Bronchial epithelial cell (primary cell): ENCODE results near the gene FUS. TPM values are rescaled to one million over a fixed set of nuclear protein-coding genes. Genes with fewer than 3 reads are reported as not detected.
"Not testable (repeated sequence)": the region's sequence is repeated elsewhere in the genome, so short reads cannot be mapped to it uniquely, and the experiment has no call there.

Experiments
- DNase-seq: peaks from one replicate; pipeline ENCODE4 v3.0.0-alpha.2; 2010; ENCODE audit warnings: low read depth
- FAIRE-seq: peaks from 2 replicates; lab custom pipeline; 2011; peaks lifted over from hg19 to GRCh38; lab: Jason Lieb, UNC
- H3K27me3 ChIP-seq: 2 replicates; pipeline ENCODE4 v1.5.1; 2011; ENCODE audit warnings: low read length; ENCODE audit not compliant: control insufficient read depth, insufficient read depth
- H3K36me3 ChIP-seq: 2 replicates; pipeline ENCODE4 v1.5.1; 2011; ENCODE audit warnings: low read length; ENCODE audit not compliant: control insufficient read depth, insufficient read depth
- H3K4me3 ChIP-seq: 2 replicates; pipeline ENCODE4 v1.5.1; 2011; ENCODE audit warnings: mild to moderate bottlenecking, low read depth, low read length, control low read depth
- CTCF ChIP-seq: IDR thresholded peaks from 2 replicates; pipeline ENCODE4 v1.5.1; 2011; ENCODE audit warnings: mild to moderate bottlenecking, moderate library complexity, low read length, control low read depth, inconsistent platforms; ENCODE audit not compliant: insufficient read depth, severe bottlenecking
- total RNA-seq: library from RNA; depleted of rRNA; stranded (reverse); fragments of >200 nt; gene quantifications from 2 replicates; pipeline ENCODE4 v1.2.1, GENCODE V29; 2014

FUS gene
- total RNA-seq, 1 donor from 2014 or later = 25.0 TPM

GRCh38 chr16:31198207-31198882 is 18.4 kb downstream of the FUS start:
- DNase-seq (no peak), FAIRE-seq (no peak)
- no peak for TF ChIP-seq CTCF
- peaks cover 9% of the 10 kb centered on the region for H3K36me3 ChIP-seq
- no peaks in the 10 kb centered on the region for H3K27me3 ChIP-seq
- no peak overlapping the region for H3K4me3 ChIP-seq

- DNase-seq (no peak), FAIRE-seq (no peak)
- no peak for TF ChIP-seq CTCF
Measured at GRCh38 chr16:31199430-31200041, 19.6 kb downstream of the FUS start.

GRCh38 chr16:31200111-31200510 is 20.2 kb downstream of the FUS start:
- not testable (repeated sequence) for FAIRE-seq, H3K27me3 ChIP-seq, H3K36me3 ChIP-seq, DNase-seq, H3K4me3 ChIP-seq

More at GRCh38 chr16:31199430-31200041, 19.6 kb downstream of the FUS start:
- no peak overlapping the region for H3K4me3 ChIP-seq
- no peaks in the 10 kb centered on the region for H3K27me3 ChIP-seq
- H3K36me3 ChIP-seq = peaks cover 5% of the 10 kb centered on the region

- Histone ChIP-seq H3K4me3 (peak overlapping the region; percentile 75), H3K27me3 (no peaks in the 10 kb centered on the region), H3K36me3 (peaks cover 2% of the 10 kb centered on the region)
- TF ChIP-seq CTCF = no peak
- no peak for FAIRE-seq
- DNase-seq = no peak
Measured at GRCh38 chr16:31200821-31201568, 21.1 kb downstream of the FUS start.

GRCh38 chr16:31201582-31202413 is 21.9 kb downstream of the FUS start:
- Histone ChIP-seq H3K27me3 (no peaks in the 10 kb centered on the region), H3K36me3 (no peaks in the 10 kb centered on the region), H3K4me3 (peak overlapping the region; percentile 75)
- DNase-seq (peak; percentile 50), FAIRE-seq (no peak)
- TF ChIP-seq CTCF = no peak
